ENCODE data around the gene TMEM120A.

Gene TMEM120A

GRCh38 chr7:75955331-75955955 lies 39.0 kb downstream of the TMEM120A start:
- DNase-seq = no peak

GRCh38 chr7:75953931-75954330 lies 40.5 kb downstream of the TMEM120A start:
- no peak for DNase-seq

GRCh38 chr7:75953431-75953830 lies 41.0 kb downstream of the TMEM120A start:
- no peak for DNase-seq

GRCh38 chr7:75951506-75951905 lies 42.9 kb downstream of the TMEM120A start:
- DNase-seq = no peak

- DNase-seq = no peak
Measured at GRCh38 chr7:75950111-75950681, 44.2 kb downstream of the TMEM120A start.

GRCh38 chr7:75948179-75948578 lies 46.2 kb downstream of the TMEM120A start:
- no peak for DNase-seq

- DNase-seq = no peak
Measured at GRCh38 chr7:75946207-75946855, 48.1 kb downstream of the TMEM120A start.

- no peak for DNase-seq
Measured at GRCh38 chr7:75945297-75946168, 48.9 kb downstream of the TMEM120A start.

GRCh38 chr7:75944507-75944906 lies 49.9 kb downstream of the TMEM120A start:
- DNase-seq = no peak

- DNase-seq = no peak
Measured at GRCh38 chr7:75943864-75944263, 50.5 kb downstream of the TMEM120A start.

- no peak for DNase-seq
Measured at GRCh38 chr7:75938921-75939320, 55.5 kb downstream of the TMEM120A start.

- DNase-seq = no peak
Measured at GRCh38 chr7:75937958-75938786, 56.2 kb downstream of the TMEM120A start.
